ENCODE results near the gene CMTM5.
"Not testable (repeated sequence)": the region's sequence is repeated elsewhere in the genome, so short reads cannot be mapped to it uniquely, and the experiment has no call there.

The CMTM5 gene

GRCh38 chr14:23400496-23401149, 23.8 kb downstream of the CMTM5 start:
- DNase-seq = not testable (repeated sequence)

- DNase-seq = no peak
Measured at GRCh38 chr14:23401291-23401690, 24.4 kb downstream of the CMTM5 start.

- no peak for DNase-seq
Measured at GRCh38 chr14:23402296-23403138, 25.7 kb downstream of the CMTM5 start.

- no peak for DNase-seq
Measured at GRCh38 chr14:23403139-23403438, 26.2 kb downstream of the CMTM5 start.

GRCh38 chr14:23403908-23404307, 27.1 kb downstream of the CMTM5 start:
- no peak for DNase-seq

- no peak for DNase-seq
Measured at GRCh38 chr14:23404331-23404900, 27.6 kb downstream of the CMTM5 start.

GRCh38 chr14:23405096-23405495, 28.2 kb downstream of the CMTM5 start:
- no peak for DNase-seq

GRCh38 chr14:23405516-23406025, 28.7 kb downstream of the CMTM5 start:
- no peak for DNase-seq

- DNase-seq = no peak
Measured at GRCh38 chr14:23406244-23406643, 29.4 kb downstream of the CMTM5 start.

GRCh38 chr14:23406725-23407355, 30.0 kb downstream of the CMTM5 start:
- no peak for DNase-seq

- DNase-seq = no peak
Measured at GRCh38 chr14:23407516-23408306, 30.9 kb downstream of the CMTM5 start, which contains the start of gene MYH6. Gene MYH6 (minus strand): TSS chr14:23408273. CDS start chr14:23407223, 1,050 bp downstream.

GRCh38 chr14:23408307-23408630, 31.4 kb downstream of the CMTM5 start:
- no peak for DNase-seq

GRCh38 chr14:23409475-23409874, 32.6 kb downstream of the CMTM5 start:
- DNase-seq = no peak

- DNase-seq = no peak
Measured at GRCh38 chr14:23409966-23410635, 33.3 kb downstream of the CMTM5 start.

- no peak for DNase-seq
Measured at GRCh38 chr14:23411563-23412525, 35.0 kb downstream of the CMTM5 start.

- no peak for DNase-seq
Measured at GRCh38 chr14:23413681-23414080, 36.8 kb downstream of the CMTM5 start.

- no peak for DNase-seq
Measured at GRCh38 chr14:23414254-23414653, 37.4 kb downstream of the CMTM5 start.

- DNase-seq = no peak
Measured at GRCh38 chr14:23414906-23415820, 38.3 kb downstream of the CMTM5 start.
